DOHH2 (cell line): ENCODE results near the gene CERK.

Experiments used
- H3F3A ChIP-seq: fragments of 200-600 bp; sonication (generic), shearing (Covaris generic); 2 replicates; pipeline ENCODE4 v1.6.0; 2016; ENCODE audit warnings: antibody characterized with exemption, mild to moderate bottlenecking; ENCODE audit not compliant: control insufficient read depth, insufficient read depth
- H3K27ac ChIP-seq: fragments of 200-600 bp; sonication (generic); 2 replicates; pipeline ENCODE4 v1.5.1; 2014; ENCODE audit warnings: low read depth, mild to moderate bottlenecking, low read length, moderate library complexity
- H3K27me3 ChIP-seq: fragments of 200-600 bp; sonication (generic); 2 replicates; pipeline ENCODE4 v1.6.1; 2014; ENCODE audit warnings: mild to moderate bottlenecking, low read length, mixed read lengths; ENCODE audit not compliant: control insufficient read depth
- H3K36me3 ChIP-seq: fragments of 200-600 bp; sonication (generic); 2 replicates; pipeline ENCODE4 v1.6.1; 2014; ENCODE audit warnings: mild to moderate bottlenecking, low read length, moderate library complexity, mixed read lengths; ENCODE audit not compliant: control insufficient read depth
- H3K4me1 ChIP-seq: fragments of 200-600 bp; sonication (generic); 2 replicates; pipeline ENCODE4 v1.6.1; 2014; ENCODE audit warnings: mild to moderate bottlenecking, low read length, mixed read lengths; ENCODE audit not compliant: control insufficient read depth
- H3K4me2 ChIP-seq: fragments of 200-600 bp; sonication (generic); 2 replicates; pipeline ENCODE4 v1.6.0; 2014; ENCODE audit warnings: mild to moderate bottlenecking, low read length, moderate library complexity
- H3K4me3 ChIP-seq: fragments of 200-600 bp; sonication (generic); 2 replicates; pipeline ENCODE4 v1.5.1; 2014; ENCODE audit warnings: mild to moderate bottlenecking, low read length, mixed read lengths
- H3K79me2 ChIP-seq: fragments of 200-600 bp; sonication (generic); 2 replicates; pipeline ENCODE4 v1.6.1; 2014; ENCODE audit warnings: mild to moderate bottlenecking, low read length, mixed read lengths; ENCODE audit not compliant: control insufficient read depth
- H3K9me2 ChIP-seq: fragments of 200-600 bp; sonication (generic); replicated peaks from 2 replicates; pipeline ENCODE4 v1.6.1; 2014; ENCODE audit warnings: mild to moderate bottlenecking, low read length, mixed read lengths; ENCODE audit not compliant: control insufficient read depth
- H3K9me3 ChIP-seq: fragments of 200-600 bp; sonication (generic); 2 replicates; pipeline ENCODE4 v1.6.1; 2014; ENCODE audit warnings: antibody characterized with exemption, low read length, mixed read lengths; ENCODE audit not compliant: control insufficient read depth, insufficient read depth
- H4K20me1 ChIP-seq: fragments of 200-600 bp; sonication (generic); 2 replicates; pipeline ENCODE4 v1.6.0; 2014; ENCODE audit warnings: low read depth, mild to moderate bottlenecking, antibody characterized with exemption, low read length, moderate library complexity; ENCODE audit not compliant: control insufficient read depth, insufficient read depth
- CTCF ChIP-seq: fragments of 200-600 bp; sonication (generic); IDR thresholded peaks from one replicate; pipeline ENCODE4 v1.5.1; 2014; ENCODE audit warnings: antibody characterized with exemption, mild to moderate bottlenecking, low read depth, low read length; ENCODE audit not compliant: poor library complexity, severe bottlenecking
- EZH2phosphoT487 ChIP-seq: fragments of 200-600 bp; sonication (generic); IDR thresholded peaks from 2 replicates; pipeline ENCODE4 v1.6.1; 2017; ENCODE audit warnings: borderline replicate concordance, mild to moderate bottlenecking, antibody characterized with exemption, low read length, moderate library complexity, mixed read lengths

The CERK gene

GRCh38 chr22:46756097-46756496, 18.0 kb upstream of the CERK start:
- peaks cover 19% of the 10 kb centered on the region for H3F3A ChIP-seq
- TF ChIP-seq CTCF (no peak), EZH2phosphoT487 (no peak)
- H3K4me2 ChIP-seq: no peak overlapping the region
- no peak overlapping the region for H3K27ac ChIP-seq
- H3K9me3 ChIP-seq: peaks cover 13% of the 10 kb centered on the region
- H3K4me1 ChIP-seq: peaks cover 36% of the 10 kb centered on the region
- H3K79me2 ChIP-seq: peaks cover 4% of the 10 kb centered on the region
- H3K36me3 ChIP-seq: peaks cover 17% of the 10 kb centered on the region
- no peaks in the 10 kb centered on the region for H3K27me3 ChIP-seq
- no peaks in the 10 kb centered on the region for H4K20me1 ChIP-seq
- no peak overlapping the region for H3K4me3 ChIP-seq
- no peaks in the 10 kb centered on the region for H3K9me2 ChIP-seq

- TF ChIP-seq CTCF: no peak
- TF ChIP-seq EZH2phosphoT487: no peak
- peaks cover 13% of the 10 kb centered on the region for H3K9me3 ChIP-seq
- H3K27ac ChIP-seq: no peak overlapping the region
- H3K27me3 ChIP-seq: no peaks in the 10 kb centered on the region
- H3K4me3 ChIP-seq: no peak overlapping the region
- H4K20me1 ChIP-seq: no peaks in the 10 kb centered on the region
- H3K36me3 ChIP-seq: peaks cover 12% of the 10 kb centered on the region
- H3K4me1 ChIP-seq: peaks cover 30% of the 10 kb centered on the region
- no peaks in the 10 kb centered on the region for H3K79me2 ChIP-seq
- peaks cover 13% of the 10 kb centered on the region for H3F3A ChIP-seq
- H3K4me2 ChIP-seq: no peak overlapping the region
- no peaks in the 10 kb centered on the region for H3K9me2 ChIP-seq
Measured at GRCh38 chr22:46755525-46755924, 17.5 kb upstream of the CERK start.

GRCh38 chr22:46754826-46755225, 16.8 kb upstream of the CERK start:
- Histone ChIP-seq H3K4me3 (no peak overlapping the region), H3K27ac (no peak overlapping the region), H3F3A (peaks cover 7% of the 10 kb centered on the region; the same call in 1 of the 2 replicates), H3K4me1 (peaks cover 28% of the 10 kb centered on the region), H3K9me2 (no peaks in the 10 kb centered on the region), H3K36me3 (peaks cover 7% of the 10 kb centered on the region), H4K20me1 (no peaks in the 10 kb centered on the region), H3K4me2 (no peak overlapping the region), H3K79me2 (no peaks in the 10 kb centered on the region), H3K9me3 (peaks cover 13% of the 10 kb centered on the region), H3K27me3 (no peaks in the 10 kb centered on the region)
- TF ChIP-seq CTCF: no peak
- no peak for TF ChIP-seq EZH2phosphoT487
